GM12878 (cell line): ENCODE data around the gene ENAH. TPM values are rescaled to one million over a fixed set of nuclear protein-coding genes. Genes with fewer than 3 reads are reported as not detected.

Source experiments
- ATAC-seq: fragments of 200-7000 bp; cut with Tn5 transposase; 3 replicates; pipeline ENCODE4 v1.9.1; 2020; ENCODE audit warnings: mild to moderate bottlenecking, moderate library complexity
- BruUV-seq: library from RNA; stranded (reverse); fragments of 400-500 nt; replicated peaks from 2 replicates; lab custom pipeline; 2021; lab: Mats Ljungman, UMichigan
- CTCF ChIA-PET: fragments of 300-600 bp; sonication (Branson Sonifier 250); formaldehyde crosslinking; extraction: SDS; loops from one replicate; lab custom pipeline; 2021; ENCODE audit warnings: inconsistent platforms; lab: Yijun Ruan, JAX
- POLR2A ChIA-PET: fragments of 350-600 bp; formaldehyde crosslinking; extraction: SDS; loops from one replicate; lab custom pipeline; 2021; ENCODE audit warnings: inconsistent platforms; lab: Charles Lee
- RAD21 ChIA-PET: fragments of 300-600 bp; sonication (Branson Sonifier 250); formaldehyde crosslinking; loops from one replicate; lab custom pipeline; 2023; ENCODE audit warnings: antibody characterized with exemption; ENCODE audit not compliant: unreplicated experiment; lab: Charles Lee
- SMC1A ChIA-PET: fragments of 300-600 bp; sonication (Branson Sonifier 250); formaldehyde crosslinking; loops from one replicate; lab custom pipeline; 2023; ENCODE audit not compliant: unreplicated experiment, uncharacterized antibody; lab: Charles Lee
- DNase-seq: peaks from one replicate; pipeline ENCODE4 v3.0.0-alpha.2; 2011; ENCODE audit warnings: low read depth, low spot score
- FAIRE-seq: peaks from 3 replicates; lab custom pipeline; 2011; peaks lifted over from hg19 to GRCh38; lab: Jason Lieb, UNC
- H2AFZ ChIP-seq: 2 replicates; pipeline ENCODE4 v1.6.0; 2011; ENCODE audit warnings: low read depth, low read length, control low read depth; ENCODE audit not compliant: control insufficient read depth
- H3K27ac ChIP-seq: 2 replicates; pipeline ENCODE4 v1.5.1; 2011; ENCODE audit warnings: control low read depth; ENCODE audit not compliant: control insufficient read depth, insufficient read depth
- H3K27me3 ChIP-seq, 2 experiments: replicated peaks in 1 of 2; 2 replicates each; pipeline versions ENCODE4 v1.6.0 to v1.6.1; 2011; ENCODE audit warnings: low read length in 1 of 2; ENCODE audit not compliant: control insufficient read depth in 2 of 2, insufficient read depth in 2 of 2
- H3K36me3 ChIP-seq, 2 experiments: 2 replicates each; pipeline ENCODE4 v1.5.1; 2011; ENCODE audit warnings: low read length in 1 of 2; ENCODE audit not compliant: control insufficient read depth in 2 of 2, insufficient read depth in 2 of 2
- H3K4me1 ChIP-seq: 2 replicates; pipeline ENCODE4 v1.6.1; 2011; ENCODE audit warnings: mild to moderate bottlenecking, low read length, moderate library complexity, mixed read lengths; ENCODE audit not compliant: control insufficient read depth, insufficient read depth
- H3K4me2 ChIP-seq: 2 replicates; pipeline ENCODE4 v1.6.0; 2011; ENCODE audit warnings: control low read depth; ENCODE audit not compliant: control insufficient read depth, insufficient read depth
- H3K4me3 ChIP-seq: fragments of 200-600 bp; sonication (generic); 2 replicates; pipeline ENCODE4 v1.5.1; 2016
- H3K79me2 ChIP-seq: 2 replicates; pipeline ENCODE4 v1.6.0; 2011; ENCODE audit warnings: low read length; ENCODE audit not compliant: control insufficient read depth, insufficient read depth
- H3K9ac ChIP-seq: 2 replicates; pipeline ENCODE4 v1.8.0; 2011; ENCODE audit warnings: low read length, control low read depth, mixed read lengths; ENCODE audit not compliant: control insufficient read depth, insufficient read depth
- H3K9me3 ChIP-seq: replicated peaks from 3 replicates; pipeline ENCODE4 v1.5.1; 2011; ENCODE audit warnings: mild to moderate bottlenecking, low read length; ENCODE audit not compliant: control insufficient read depth, insufficient read depth
- H4K20me1 ChIP-seq: 2 replicates; pipeline ENCODE4 v1.6.0; 2011; ENCODE audit not compliant: control insufficient read depth, insufficient read depth
- CREB1 ChIP-seq: IDR thresholded peaks from 2 replicates; pipeline ENCODE4 v1.6.1; 2012; ENCODE audit warnings: low read depth, mild to moderate bottlenecking, inconsistent platforms
- CREM ChIP-seq: IDR thresholded peaks from 2 replicates; pipeline ENCODE4 v1.6.1; 2014; ENCODE audit warnings: antibody characterized with exemption, low read depth
- EZH2 ChIP-seq: IDR thresholded peaks from 2 replicates; pipeline ENCODE4 v1.6.1; 2012; ENCODE audit warnings: low read depth, mild to moderate bottlenecking, control low read depth, inconsistent platforms, low read length, borderline replicate concordance; ENCODE audit not compliant: control insufficient read depth
- FOS ChIP-seq: IDR thresholded peaks from 3 replicates; pipeline ENCODE4 v1.6.1; 2011; ENCODE audit warnings: borderline replicate concordance; ENCODE audit not compliant: insufficient read length; ENCODE audit errors: extremely low read depth
- NBN ChIP-seq: fragments of 450-650 bp; IDR thresholded peaks from 2 replicates; pipeline ENCODE4 v1.6.1; 2016
- PAX5 ChIP-seq: IDR thresholded peaks from 2 replicates; pipeline ENCODE4 v1.6.1; 2011; ENCODE audit warnings: low read depth, low read length, borderline replicate concordance
- SMARCA5 ChIP-seq: fragments of 450-650 bp; IDR thresholded peaks from 2 replicates; pipeline ENCODE4 v1.6.1; 2017; ENCODE audit warnings: mild to moderate bottlenecking
- SUZ12 ChIP-seq: fragments of 200-600 bp; sonication (generic); IDR thresholded peaks from one replicate; pipeline ENCODE4 v1.6.1; 2018; ENCODE audit warnings: antibody characterized with exemption, mild to moderate bottlenecking; ENCODE audit not compliant: unreplicated experiment
- WRNIP1 ChIP-seq: IDR thresholded peaks from 2 replicates; pipeline ENCODE4 v1.6.1; 2011; ENCODE audit warnings: low read depth, low read length, improper control_type of control experiment, borderline replicate concordance
- YY1 ChIP-seq: IDR thresholded peaks from 2 replicates; pipeline ENCODE4 v1.6.1; 2011; ENCODE audit warnings: low read depth, mild to moderate bottlenecking, low read length
- WGBS: methylation state at CpG from one replicate; pipeline ENCODE4 v1.1.6; 2016; ENCODE audit warnings: low lambda C conversion rate; ENCODE audit not compliant: insufficient replicate concordance, insufficient coverage; ENCODE audit errors: missing lambda C conversion rate; 5-methylcytosine and 5-hydroxymethylcytosine counted together
- in situ Hi-C: fragments of 300-500 bp; cut with MboI; formaldehyde crosslinking; loops from 9 replicates; pipeline ENCODE4 v1.14.3; 2018; ENCODE audit warnings: mixed read lengths
- intact Hi-C: fragments of 100-400 bp; cut with micrococcal nuclease; formaldehyde crosslinking; loops from one replicate; pipeline ENCODE4 v1.14.2; 2022; ENCODE audit not compliant: unreplicated experiment
- polyA plus RNA-seq, 11 experiments: library from polyadenylated mRNA; depleted of rRNA in 4 of 11; unstranded in 6 of 11; stranded (reverse) in 5 of 11; fragments of >200 nt; fragmentation: Nextera tagmentation in 4 of 11; fragmentation: Illumina TruSeq in 1 of 11; extraction: Ambion mirVana in 4 of 11; extraction: Trizol in 1 of 11; gene quantifications; 1 replicate in 1 of 11; 2 replicates in 10 of 11; pipeline versions ENCODE4 v1.2.1 to v1.2.3, GENCODE V29; 2011 to 2016; ENCODE audit warnings: inconsistent platforms in 2 of 11, missing spikeins in 2 of 11, low read depth in 1 of 11
- total RNA-seq, 4 experiments: library from RNA; depleted of rRNA in 3 of 4; stranded (reverse); fragments of >200 nt in 3 of 4; fragmentation: Illumina TruSeq in 1 of 4; extraction: Trizol in 1 of 4; gene quantifications; 2 replicates each; pipeline versions ENCODE4 v1.2.1 to v1.2.3, GENCODE V29; 2013 to 2021
- TF ChIP-seq, protein P1 (sequence below): IDR thresholded peaks from 2 replicates; pipeline ENCODE4 v1.6.1; 2012; ENCODE audit warnings: low read depth, low read length, improper control_type of control experiment
- TF ChIP-seq, protein P2 (sequence below): IDR thresholded peaks from 2 replicates; pipeline ENCODE4 v1.6.1; 2012; ENCODE audit warnings: improper control_type of control experiment, low read depth, low read length; ENCODE audit not compliant: insufficient replicate concordance
- TF ChIP-seq, protein P3 (sequence below): fragments of 450-650 bp; IDR thresholded peaks from 2 replicates; pipeline ENCODE4 v1.6.1; 2016; ENCODE audit warnings: mild to moderate bottlenecking

Gene ENAH
- total and polyA plus RNA-seq, 10 of the 15 experiments (the other 5 are each of a cell fraction or from before 2014, with no cell fraction given) = under 0.01 to 0.62 (median 0.06) TPM; not detected in 5

DNA sequence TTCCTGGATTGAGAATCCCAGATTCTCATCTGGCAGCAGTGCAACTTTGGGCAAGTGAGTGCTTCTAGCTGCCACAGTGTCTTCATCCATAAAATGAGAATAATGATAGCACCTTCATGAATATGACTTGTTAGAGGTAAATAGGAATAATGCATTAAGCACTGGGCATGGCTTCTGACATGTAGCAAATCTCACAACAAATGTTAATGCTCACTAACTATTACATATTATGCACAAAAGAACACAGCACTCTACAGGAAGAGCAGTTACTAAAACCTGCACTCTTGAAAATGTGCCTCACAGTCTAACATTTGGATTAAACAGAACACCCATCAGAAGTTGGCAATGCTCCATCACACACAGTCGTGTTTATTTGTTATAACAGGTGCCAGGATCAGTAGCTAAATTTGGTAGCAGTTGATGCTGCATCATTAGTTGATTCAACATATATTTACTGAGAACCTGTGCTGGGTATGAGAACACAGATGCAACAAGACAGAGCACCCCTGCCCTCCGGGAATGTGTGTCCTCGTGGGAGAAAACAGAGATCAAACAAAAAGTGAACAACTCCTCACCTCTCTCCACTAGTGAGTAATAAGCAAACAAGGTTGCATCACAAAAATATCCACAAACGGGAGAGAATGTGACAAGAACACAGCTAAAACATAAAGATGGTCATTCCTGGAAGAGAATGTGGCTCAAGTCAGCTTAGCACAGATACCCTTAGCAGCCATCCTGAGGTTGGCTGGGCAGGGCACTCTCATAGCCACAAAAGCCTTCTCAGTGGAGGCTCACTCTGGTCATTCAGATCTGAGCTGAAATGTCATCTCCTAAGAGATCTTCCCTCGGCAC lies 198.9 kb downstream of the ENAH start:
- Histone ChIP-seq H3K9me3 (no peaks in the 10 kb centered on the region; the same call in 2 of the 3 replicates), H3K36me3 (no peaks in the 10 kb centered on the region), H3K79me2 (no peaks in the 10 kb centered on the region), H3K9ac (no peak overlapping the region), H2AFZ (no peak overlapping the region), H3K27ac (no peak overlapping the region), H4K20me1 (no peaks in the 10 kb centered on the region), H3K27me3 (no peaks in the 10 kb centered on the region), H3K4me2 (no peak overlapping the region), H3K4me3 (no peak overlapping the region), H3K4me1 (no peaks in the 10 kb centered on the region)
- 19% methylated on average over 5 of the region's 5 CpGs for WGBS
- ChIA-PET RAD21 (interaction anchor here (1.1 to 1.5 kb wide), 3 partner anchors 13 to 537 kb away, joined by 4 to 5 read pairs (median 5); no protein-coding TSS in a partner anchor), SMC1A (interaction anchor here (1.6 to 1.9 kb wide), 3 partner anchors 9 to 29 kb away, joined by 5 to 11 read pairs (median 6); no protein-coding TSS in a partner anchor), POLR2A (interaction anchor here (0.6 to 1.3 kb wide), 6 partner anchors 8 to 235 kb away, joined by 3 to 4 read pairs (median 4); partner anchors contain the start of gene LBR), CTCF (interaction anchor here (1.3 to 1.6 kb wide), 4 partner anchors 9 to 28 kb away, joined by 3 to 9 read pairs (median 4); no protein-coding TSS in a partner anchor)
- BruUV-seq = no TSS peak
- in situ Hi-C loops (no loop called here), intact Hi-C loops (no loop called here)
- FAIRE-seq = no peak
- ATAC-seq = no peak
- DNase-seq = no peak
- no peak for TF ChIP-seq EZH2
- TF ChIP-seq, protein P1, sequence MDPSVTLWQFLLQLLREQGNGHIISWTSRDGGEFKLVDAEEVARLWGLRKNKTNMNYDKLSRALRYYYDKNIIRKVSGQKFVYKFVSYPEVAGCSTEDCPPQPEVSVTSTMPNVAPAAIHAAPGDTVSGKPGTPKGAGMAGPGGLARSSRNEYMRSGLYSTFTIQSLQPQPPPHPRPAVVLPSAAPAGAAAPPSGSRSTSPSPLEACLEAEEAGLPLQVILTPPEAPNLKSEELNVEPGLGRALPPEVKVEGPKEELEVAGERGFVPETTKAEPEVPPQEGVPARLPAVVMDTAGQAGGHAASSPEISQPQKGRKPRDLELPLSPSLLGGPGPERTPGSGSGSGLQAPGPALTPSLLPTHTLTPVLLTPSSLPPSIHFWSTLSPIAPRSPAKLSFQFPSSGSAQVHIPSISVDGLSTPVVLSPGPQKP = no peak
- TF ChIP-seq, protein P2, sequence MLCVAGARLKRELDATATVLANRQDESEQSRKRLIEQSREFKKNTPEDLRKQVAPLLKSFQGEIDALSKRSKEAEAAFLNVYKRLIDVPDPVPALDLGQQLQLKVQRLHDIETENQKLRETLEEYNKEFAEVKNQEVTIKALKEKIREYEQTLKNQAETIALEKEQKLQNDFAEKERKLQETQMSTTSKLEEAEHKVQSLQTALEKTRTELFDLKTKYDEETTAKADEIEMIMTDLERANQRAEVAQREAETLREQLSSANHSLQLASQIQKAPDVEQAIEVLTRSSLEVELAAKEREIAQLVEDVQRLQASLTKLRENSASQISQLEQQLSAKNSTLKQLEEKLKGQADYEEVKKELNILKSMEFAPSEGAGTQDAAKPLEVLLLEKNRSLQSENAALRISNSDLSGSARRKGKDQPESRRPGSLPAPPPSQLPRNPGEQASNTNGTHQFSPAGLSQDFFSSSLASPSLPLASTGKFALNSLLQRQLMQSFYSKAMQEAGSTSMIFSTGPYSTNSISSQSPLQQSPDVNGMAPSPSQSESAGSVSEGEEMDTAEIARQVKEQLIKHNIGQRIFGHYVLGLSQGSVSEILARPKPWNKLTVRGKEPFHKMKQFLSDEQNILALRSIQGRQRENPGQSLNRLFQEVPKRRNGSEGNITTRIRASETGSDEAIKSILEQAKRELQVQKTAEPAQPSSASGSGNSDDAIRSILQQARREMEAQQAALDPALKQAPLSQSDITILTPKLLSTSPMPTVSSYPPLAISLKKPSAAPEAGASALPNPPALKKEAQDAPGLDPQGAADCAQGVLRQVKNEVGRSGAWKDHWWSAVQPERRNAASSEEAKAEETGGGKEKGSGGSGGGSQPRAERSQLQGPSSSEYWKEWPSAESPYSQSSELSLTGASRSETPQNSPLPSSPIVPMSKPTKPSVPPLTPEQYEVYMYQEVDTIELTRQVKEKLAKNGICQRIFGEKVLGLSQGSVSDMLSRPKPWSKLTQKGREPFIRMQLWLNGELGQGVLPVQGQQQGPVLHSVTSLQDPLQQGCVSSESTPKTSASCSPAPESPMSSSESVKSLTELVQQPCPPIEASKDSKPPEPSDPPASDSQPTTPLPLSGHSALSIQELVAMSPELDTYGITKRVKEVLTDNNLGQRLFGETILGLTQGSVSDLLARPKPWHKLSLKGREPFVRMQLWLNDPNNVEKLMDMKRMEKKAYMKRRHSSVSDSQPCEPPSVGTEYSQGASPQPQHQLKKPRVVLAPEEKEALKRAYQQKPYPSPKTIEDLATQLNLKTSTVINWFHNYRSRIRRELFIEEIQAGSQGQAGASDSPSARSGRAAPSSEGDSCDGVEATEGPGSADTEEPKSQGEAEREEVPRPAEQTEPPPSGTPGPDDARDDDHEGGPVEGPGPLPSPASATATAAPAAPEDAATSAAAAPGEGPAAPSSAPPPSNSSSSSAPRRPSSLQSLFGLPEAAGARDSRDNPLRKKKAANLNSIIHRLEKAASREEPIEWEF = no peak
- no peak for TF ChIP-seq CREM
- no peak for TF ChIP-seq SUZ12
- no peak for TF ChIP-seq SMARCA5
- TF ChIP-seq CREB1 = no peak
- TF ChIP-seq, protein P3, sequence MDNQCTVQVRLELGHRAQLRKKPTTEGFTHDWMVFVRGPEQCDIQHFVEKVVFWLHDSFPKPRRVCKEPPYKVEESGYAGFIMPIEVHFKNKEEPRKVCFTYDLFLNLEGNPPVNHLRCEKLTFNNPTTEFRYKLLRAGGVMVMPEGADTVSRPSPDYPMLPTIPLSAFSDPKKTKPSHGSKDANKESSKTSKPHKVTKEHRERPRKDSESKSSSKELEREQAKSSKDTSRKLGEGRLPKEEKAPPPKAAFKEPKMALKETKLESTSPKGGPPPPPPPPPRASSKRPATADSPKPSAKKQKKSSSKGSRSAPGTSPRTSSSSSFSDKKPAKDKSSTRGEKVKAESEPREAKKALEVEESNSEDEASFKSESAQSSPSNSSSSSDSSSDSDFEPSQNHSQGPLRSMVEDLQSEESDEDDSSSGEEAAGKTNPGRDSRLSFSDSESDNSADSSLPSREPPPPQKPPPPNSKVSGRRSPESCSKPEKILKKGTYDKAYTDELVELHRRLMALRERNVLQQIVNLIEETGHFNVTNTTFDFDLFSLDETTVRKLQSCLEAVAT = no peak
- TF ChIP-seq WRNIP1 = no peak
- TF ChIP-seq FOS = no peak
- no peak for TF ChIP-seq PAX5
- no peak for TF ChIP-seq YY1
- no peak for TF ChIP-seq NBN
